CD4-positive, alpha-beta T cell treated with Interleukin-17A for 4 hours (primary cell): ENCODE results near the gene SCAPER.

Experiments
- DNase-seq: peaks from one replicate; pipeline ENCODE4 v3.0.0-alpha.2; 2020; ENCODE audit warnings: mixed read lengths

Gene SCAPER

DNA sequence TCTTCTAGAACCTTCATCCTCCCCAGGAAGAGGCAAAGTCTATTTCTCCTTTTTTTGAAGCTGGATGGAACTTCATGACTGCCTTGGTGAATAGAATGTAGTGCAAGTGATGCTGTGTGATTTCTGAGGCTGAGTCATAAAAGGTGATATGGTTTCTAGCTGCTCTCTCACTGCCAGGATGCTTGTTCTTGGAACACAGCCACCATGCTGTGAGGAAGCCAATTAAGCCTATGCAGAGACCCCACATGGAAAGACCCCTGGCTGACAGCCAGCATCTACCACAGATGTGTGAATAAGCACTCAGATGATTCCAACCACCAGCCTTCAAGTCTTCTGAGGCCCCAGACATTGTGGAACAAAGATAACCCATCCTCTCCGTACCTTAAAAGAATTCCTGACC lies 511.5 kb downstream of the SCAPER start:
- DNase-seq: no peak

DNA sequence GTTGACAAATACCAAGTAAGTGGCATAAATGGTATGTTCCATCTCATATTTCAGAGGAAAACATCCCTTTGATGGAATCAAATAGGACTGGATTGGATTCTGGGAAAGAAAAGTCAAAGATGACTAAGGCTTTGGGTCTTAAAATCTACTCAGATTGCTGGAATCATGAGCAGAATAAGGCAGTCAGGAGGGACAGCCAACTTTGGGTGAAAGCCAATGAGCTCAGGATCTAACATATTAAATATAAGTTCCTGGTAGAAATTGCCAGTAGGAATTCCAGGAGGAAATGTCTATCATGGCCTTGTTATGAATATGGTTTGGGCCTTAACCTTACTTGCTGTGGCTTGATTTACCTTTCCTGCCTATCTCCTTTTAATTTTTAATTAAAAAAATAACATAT lies 513.3 kb downstream of the SCAPER start:
- DNase-seq: no peak

DNA sequence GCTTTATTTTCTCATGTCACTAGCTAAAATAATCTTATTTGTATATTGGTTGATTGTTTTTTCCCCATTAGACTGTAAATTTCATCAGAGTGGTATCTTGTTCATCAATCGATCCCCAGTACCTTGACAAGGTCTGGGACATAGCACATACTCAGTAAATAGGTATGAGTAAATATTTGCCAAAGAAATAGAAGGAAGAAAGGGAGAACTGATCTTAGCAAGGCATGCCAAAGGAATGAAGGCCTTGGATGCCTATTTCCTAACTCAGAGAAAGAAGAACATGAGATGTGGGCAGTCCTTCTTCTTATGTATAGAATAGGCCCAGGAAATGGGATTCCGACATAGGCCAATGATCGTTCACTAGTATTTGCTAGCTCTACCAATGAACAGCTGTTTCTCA lies 513.8 kb downstream of the SCAPER start:
- DNase-seq: no peak

DNA sequence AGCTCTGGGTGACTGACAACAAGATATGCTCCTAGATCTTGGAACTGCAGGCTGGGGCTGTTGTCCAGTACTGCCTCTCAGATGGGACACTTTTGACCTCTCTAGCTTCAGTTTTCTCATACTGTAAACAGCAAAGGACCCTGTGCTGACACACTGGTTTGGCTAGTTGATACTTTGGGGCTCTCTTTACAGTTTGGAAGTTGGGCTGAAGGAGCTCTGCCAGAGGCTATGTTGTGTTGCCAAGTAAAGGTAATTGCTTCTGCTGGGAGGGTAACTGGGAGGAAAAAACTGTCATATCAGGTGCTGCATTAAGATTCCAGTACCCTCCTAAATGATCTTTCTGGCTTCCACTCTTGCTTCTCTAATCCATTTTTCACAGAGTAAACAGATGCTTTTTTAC lies 514.6 kb downstream of the SCAPER start:
- DNase-seq: no peak

DNA sequence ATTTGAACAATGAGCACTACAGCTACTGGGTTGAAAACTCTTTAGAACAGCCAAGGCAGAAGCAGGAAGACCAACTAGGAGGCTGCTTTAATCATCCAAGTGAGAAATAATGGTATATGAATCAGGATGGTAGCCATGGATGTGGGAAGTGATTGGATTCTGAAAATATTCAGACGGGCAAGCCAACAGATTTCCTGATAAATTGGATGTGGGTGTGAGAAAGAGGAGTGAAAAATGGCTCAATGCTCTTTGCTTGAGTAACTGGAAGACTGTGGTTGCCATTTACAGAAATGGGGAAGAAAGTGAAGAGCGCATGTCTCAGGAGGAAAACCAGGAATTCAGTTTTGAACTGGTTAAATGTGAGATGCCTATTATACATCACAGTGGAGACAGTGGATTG lies 518.2 kb downstream of the SCAPER start:
- DNase-seq: no peak

DNA sequence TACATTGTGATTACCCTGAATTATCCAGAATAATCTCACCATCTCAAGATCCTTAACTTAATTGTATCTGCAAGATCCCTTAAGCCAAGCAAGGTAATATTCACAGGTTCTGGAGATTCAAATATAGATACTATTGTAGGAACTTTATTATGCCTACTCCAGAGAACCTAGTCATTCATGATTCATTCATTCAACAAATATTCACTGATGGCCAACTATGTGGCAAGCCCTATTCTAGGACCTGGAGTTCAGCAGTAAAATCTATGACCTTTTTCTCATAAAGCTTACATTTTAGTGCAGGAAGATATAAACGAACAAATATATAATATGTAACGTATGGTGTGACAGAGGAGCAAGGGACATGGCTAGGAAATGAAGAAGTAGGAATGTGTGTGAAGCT lies 519.0 kb downstream of the SCAPER start:
- DNase-seq: no peak

DNA sequence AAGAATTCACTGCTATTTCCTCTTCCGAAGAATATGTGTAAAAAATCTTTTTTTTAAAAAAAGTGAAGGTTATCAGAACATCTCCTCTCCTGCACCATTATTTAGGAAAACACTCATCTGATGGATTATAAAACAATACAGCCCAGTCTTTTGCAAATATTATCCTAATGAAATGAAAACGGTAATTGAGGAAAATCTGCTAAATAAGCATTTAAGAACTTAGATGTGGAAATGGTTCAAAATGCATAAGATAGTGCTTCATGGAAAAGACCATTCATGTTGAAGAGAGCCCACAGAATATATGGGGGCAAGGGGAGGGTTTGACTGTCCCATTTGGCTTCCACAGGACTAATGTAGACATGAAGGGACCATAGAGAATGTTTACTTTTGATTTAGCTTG lies 520.7 kb downstream of the SCAPER start:
- no peak for DNase-seq

DNA sequence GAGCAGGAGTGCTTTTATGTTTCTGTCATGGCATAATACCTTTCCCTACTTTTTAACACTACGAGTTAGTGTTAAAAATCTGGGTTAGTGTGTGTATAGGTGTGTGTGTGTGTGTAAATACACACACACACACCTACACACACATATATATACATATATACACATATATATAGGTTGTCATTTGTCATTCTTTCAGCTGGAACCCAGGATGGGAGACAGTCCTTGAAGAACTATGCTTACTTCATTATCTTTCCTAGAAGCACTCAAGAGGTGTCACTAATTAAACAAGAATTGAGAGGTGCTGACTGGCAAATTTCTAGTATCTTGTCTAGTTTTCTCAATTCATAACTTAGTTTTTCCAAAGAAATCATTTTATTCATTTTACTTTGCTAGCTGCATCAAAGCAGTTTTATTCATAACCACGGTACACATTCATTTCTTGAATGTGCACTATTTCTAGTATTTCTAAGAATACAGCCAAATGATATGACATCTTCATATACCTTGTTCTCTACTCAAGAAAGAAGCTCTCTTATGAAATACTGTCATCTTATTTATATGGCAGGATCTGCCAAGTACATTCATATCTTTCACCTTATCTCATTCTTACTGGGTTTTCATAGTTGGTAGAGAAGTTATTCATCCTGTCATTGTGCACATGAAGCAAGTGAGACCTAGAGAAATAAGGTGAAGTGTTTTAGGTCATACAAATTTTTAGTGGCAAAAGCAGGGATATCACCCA lies 522.0 kb downstream of the SCAPER start:
- DNase-seq: no peak

DNA sequence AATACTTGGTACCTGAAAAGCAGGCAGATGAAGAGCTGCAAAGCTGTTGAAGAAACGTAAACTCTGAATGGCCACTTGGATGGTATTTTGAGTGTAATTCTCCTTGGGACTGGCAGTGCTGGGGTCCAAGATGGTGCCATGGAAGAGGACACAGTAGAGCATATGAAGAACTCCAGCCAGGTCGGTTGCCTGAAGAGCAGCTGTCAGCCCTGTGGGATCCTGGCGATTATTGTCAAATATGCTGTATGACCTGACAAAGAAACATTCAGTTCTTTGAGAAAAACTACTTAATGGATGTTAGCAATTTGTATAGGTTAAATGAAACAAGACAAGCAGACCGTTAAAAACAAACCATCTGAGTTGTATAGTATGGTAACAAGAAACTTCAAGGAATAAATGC lies 523.8 kb downstream of the SCAPER start:
- no peak for DNase-seq

DNA sequence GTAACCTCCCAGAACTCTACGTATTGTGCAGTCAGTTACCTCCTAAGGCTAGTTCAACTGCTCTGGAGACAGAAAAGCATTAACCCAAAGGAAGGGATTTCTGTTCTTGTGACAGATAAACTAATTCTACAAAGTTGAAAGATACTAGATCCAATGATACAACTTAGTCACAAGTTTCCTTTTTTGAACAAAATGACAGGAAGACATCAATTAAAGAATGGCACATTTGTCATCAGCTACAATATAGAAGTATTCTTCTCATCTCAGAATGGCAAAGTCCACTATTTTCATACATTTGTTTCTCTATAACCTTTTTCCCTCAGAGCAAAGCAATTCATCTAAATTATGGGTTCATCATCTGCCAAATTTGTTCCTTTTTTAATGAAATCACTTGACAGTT lies 524.9 kb downstream of the SCAPER start:
- no peak for DNase-seq

DNA sequence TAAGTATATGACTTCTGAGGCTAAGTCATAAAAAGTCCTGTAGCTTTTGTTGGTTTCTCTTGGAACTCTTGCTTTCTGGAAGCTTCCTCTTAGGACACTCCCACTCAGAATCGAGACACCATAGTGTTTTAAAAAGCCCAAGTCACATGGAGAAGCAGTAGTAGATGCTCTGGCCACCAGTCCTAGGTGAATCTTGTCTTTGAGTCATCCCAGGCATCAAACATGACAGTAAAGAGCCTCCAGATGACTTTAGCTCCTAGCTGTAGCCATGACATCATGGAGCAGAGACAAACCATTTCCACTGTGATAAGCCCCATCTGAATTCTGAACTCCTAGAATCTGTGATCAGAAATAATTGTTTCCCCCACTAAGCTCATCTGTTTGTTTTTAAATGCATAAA lies 526.4 kb downstream of the SCAPER start:
- no peak for DNase-seq

DNA sequence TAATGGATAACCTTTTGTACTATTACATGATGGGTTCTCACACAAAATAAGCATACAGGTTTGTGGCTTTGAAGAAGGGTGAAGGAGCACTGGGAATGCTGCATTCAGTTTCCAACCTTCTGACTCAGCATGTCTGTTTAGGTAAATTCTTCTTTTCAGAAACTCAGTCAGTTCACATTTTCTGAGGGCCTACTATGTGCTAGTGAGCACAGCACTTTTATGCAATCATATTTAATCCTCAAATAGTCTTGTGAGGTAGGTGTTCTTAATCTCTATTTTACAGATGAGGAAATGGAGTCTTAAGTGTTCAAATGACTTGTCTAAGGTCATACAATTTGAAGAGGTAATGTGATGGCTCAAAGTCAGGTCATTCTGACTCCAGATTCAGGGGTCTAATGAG lies 527.4 kb downstream of the SCAPER start:
- no peak for DNase-seq

DNA sequence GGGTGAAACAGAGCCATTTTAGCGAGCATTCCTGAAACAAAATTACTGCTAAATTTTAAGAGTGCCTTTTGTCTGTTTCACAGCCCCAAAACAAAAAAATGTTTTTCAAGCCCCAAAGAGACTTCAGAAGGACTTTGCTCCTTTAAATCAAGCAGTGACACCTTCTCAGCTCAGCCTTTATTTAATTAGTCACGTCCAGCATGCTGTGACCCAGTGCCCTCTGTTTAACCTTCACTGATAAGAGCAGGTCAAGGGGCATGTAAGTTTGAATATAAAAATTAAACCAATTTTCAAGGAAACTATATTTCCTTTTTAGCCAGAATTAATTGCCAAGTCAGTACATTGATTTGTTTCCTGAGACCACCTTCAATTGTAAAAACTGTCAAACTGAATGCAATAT lies 527.9 kb downstream of the SCAPER start:
- no peak for DNase-seq

DNA sequence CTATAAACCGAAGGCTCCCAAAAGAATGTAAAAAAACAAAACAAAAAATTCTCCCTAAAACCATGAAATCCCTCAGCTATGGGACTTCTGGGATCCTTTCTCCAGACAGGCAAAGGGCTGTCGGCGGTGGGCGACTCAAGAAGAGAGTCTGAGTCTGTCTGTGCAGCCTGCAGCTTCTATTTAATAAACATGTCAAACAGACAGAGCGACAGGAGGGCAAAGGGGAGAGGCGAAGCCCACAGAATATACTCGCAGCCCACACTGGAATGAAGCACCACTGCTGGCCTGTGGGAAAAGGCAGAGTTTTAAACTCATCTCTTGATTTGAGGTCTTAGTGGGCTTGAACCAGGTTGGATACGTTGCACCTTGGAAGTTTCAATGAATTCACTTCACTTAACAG lies 528.3 kb downstream of the SCAPER start:
- DNase-seq: no peak

DNA sequence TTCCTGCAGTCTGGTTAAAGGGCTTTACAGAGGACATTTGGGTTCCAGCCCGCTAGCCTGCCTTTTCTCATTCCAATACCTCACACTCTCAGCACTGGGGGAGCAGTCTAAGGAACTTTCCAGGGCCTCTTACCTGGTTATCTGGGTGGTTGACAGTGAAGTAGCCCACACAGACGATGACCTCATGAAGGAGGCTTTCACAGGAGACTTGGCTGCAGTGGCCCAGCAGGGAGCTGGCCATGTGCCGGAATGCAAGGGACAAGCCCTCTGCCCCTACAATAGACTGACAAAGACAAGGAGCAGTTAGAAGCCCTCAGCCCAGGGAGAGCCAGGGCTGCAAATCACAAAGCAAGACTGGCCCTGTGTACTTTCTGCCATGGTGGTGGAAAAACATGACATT lies 529.1 kb downstream of the SCAPER start:
- no peak for DNase-seq

DNA sequence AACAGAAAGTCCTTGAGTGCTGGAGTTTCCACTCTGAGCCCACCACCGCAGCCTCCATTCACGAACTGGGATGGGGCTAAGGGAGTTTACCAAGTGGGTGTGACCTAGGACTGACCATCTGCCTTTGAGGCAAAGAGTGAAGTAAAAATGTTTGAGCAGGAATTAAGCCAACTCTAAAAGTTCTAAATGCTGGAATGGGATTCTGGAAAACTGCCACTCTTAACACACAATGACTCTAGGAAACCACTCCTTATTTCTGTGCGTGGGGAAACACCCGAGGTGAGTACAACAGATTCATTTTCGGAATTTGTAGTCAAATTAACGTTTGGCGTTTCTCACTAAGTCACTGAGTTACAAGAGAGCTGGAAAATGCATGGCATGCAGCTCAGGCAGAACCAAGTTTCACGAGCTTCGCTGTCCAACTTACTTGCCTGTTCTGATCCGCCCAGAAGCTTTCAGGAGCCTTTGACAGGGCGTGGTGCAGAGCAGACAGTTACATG lies 537.0 kb downstream of the SCAPER start:
- DNase-seq: no peak

DNA sequence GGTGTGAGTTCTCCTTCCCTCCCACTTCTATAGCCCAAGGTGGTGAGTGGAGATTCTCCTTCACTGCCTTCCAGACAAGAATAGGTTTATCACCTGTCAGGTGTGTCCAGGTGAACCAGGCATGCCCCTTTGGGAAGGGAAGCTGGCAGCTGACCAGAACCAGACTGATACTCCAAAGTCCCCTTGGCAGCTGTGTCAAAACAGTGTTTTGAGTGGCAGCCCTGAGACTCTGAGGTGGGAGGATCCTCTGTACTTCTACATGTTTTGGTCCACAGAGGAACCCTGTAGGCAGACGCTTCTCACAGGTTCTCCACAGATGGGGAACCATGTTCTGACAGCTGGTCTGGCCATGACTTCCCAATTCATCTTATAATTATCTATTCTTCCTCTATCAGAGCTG lies 538.4 kb downstream of the SCAPER start:
- DNase-seq: no peak

DNA sequence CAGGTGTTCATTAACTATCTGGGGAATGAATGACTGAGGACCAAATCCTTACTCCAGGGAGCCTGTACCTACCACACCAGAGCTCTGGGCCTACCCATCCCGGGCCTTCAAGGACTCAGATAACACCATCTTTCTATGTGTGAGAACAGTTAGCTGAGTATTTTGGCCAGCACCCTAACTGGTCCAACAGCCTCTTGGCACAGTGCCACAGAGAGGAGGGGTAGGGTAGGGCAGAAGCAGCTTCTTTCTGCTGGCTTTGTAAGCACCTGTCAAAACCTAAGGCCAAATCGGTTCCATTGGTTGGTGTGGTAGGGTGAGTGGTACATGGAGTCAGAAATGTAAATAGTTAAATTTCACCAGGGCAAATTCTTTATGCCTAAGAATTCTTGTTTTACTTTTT lies 541.9 kb downstream of the SCAPER start:
- no peak for DNase-seq

DNA sequence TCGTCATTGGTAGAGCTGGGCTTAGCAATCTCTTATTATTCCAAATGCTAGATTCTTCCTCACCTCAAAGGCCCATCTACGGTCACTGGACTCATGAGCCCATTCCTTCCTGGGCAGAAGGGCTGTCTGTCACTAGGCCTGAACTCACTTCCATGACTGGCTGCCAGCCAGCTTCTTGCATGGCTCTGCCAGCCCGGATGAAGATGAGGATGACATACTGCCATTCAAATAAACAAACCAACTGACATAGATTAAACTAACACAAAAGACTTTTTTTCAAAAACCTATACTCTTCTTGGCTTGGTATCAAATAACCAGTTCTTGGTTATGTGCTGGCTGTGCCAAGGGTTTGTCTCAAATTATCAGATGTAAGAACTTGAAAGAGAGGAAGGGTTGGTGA lies 544.7 kb downstream of the SCAPER start:
- no peak for DNase-seq

DNA sequence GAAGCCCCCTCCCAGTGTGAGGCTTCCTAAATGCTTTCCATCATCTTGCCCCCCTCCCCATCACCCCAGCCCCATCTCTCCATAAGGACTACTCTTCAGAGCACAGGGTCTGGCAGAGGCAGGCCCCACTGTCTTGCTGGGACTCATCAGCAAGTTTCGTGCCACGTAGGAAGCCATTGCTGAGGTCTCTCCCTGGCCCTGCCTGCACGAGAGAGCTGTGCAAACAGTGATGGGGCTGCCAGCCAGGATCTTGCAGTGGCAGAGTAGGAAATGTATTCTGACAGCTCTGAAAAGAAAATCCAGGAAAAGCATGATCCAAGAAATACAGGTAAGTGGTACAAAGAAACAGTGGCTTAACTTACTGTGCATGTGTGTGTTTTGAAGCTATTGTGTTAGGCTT lies 546.0 kb downstream of the SCAPER start:
- no peak for DNase-seq

DNA sequence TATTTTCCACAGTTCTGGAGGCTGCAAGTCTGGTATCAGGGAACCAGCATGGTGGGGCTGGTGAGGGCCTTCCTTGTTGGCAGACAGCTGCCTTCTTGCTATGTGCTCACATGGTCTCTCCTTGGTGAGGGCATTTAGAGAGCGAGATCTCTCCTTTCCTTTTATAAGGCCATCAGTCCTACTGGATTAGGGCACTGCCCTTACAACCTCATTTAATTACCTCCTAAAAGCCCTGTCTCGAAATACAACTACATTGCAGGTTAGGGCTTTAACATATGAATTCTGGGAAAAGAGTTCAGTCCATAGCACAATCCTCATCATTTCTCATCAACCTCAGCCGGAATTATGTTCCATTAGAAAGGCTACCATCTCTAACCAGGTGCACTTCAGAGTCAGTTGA lies 546.7 kb downstream of the SCAPER start:
- DNase-seq: no peak

DNA sequence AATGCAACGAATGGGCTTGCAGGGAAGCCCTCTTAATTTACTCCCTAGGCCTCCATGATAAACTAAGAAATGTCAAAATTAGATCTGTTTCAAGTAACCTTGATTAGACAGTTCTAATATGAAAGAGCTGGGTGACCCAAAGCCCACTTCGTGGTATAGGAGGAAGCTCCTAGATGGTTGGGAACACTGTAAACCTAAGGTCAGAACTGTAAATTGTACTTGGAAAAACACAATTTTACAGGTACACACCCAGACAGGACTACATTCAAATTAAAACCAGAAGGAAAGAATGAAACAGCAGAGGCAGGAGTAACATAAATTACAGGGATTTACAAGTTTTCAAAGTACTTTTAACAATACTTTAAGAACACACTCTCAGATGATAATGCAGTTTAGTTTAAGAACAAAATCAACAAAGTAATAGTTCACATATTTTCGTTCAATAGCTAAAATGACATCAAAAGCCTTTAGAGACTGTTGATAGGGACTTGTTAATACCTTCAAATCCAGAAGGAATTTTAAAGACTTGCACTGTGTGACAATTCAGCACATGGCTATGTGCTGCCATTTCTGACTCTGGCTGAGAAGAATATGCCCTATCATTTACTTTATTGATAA lies 550.2 kb downstream of the SCAPER start:
- DNase-seq: no peak

DNA sequence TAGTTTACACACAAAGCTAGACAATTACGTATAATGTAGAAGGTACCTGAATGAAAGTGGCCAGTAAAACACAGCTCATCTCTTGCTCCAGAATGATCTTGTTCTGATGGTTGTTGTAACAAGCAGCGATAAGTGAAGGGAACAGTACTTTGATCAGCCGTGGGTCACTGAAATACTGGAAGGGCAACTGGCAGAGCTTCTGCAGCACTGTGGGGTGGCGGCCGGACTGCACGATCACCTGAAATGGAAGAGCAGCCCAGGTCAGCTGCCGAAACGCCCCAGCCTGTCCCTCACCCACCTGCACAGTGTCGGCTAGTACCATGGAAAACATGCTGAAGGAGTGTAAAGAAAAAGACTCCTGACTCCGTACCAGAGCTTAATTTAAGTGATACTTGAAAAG lies 551.2 kb downstream of the SCAPER start:
- DNase-seq: no peak

DNA sequence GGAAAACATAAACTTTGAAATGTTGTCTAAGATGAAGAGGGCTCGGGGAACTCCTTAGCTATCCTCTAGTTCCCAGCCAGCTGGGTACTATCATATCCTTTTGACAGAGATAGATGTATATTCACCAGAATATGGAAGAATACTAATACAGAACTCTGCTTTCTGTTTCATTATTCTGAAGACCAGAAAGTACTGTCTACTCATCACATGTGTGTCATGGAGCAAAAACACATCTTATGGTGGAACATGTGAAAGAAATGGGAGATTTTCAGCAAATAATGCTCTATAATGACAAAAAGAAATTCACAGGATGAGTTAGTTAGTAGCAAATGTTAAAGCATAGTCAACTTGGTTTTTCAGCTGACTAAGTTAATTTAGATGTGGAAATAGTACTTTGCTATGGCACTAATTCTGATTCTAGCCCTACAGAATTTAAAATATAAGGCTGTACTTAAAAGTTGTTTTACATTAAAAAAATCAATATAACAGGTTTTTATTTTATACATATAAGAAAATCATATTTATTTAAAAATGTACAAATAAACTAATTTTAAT lies 552.0 kb downstream of the SCAPER start:
- DNase-seq: no peak
